Measurements from ENCODE around the gene GSX2. TPM values are rescaled to one million over a fixed set of nuclear protein-coding genes. Genes with fewer than 3 reads are reported as not detected.

Gene GSX2
- total RNA-seq, 1 experiment from 2014 or later: not detected

GRCh38 chr4:54089875-54090274 is 10.1 kb upstream of the GSX2 start:
- no peaks in the 10 kb centered on the region for H3K9me3 ChIP-seq (ENCODE audit: control insufficient read depth in 1 of 2, insufficient read depth in 1 of 2, low read depth in 1 of 2, low read length in 2 of 2)
- H3K4me1 ChIP-seq (ENCODE audit: control insufficient read depth in 1 of 2, insufficient read depth in 2 of 2, low read length in 2 of 2): peaks cover 0 to 19% of the 10 kb centered on the region in 2 experiments; a peak in 2 of 4 replicates
- no peak for TF ChIP-seq REST (IDR thresholded peaks at IDR 0.05; ENCODE audit: low read depth)
- TF ChIP-seq SIN3A (IDR thresholded peaks at IDR 0.05; ENCODE audit: low read depth): no peak
- no peak for TF ChIP-seq TCF7L2 (IDR thresholded peaks at IDR 0.05; ENCODE audit: borderline replicate concordance, extremely low read depth, insufficient read depth, insufficient read length)
- TF ChIP-seq POLR2A (IDR thresholded peaks at IDR 0.05; ENCODE audit: borderline replicate concordance, extremely low read depth, insufficient read depth, insufficient read length): no peak
- TF ChIP-seq CEBPB (IDR thresholded peaks at IDR 0.05; ENCODE audit: low read depth): no peak
- no peak for TF ChIP-seq MAX (IDR thresholded peaks at IDR 0.05)
- no peak for TF ChIP-seq JUND (IDR thresholded peaks at IDR 0.05)
- RAD21 ChIA-PET (ENCODE audit: low non-redundant PET in 1 of 2, low total read pairs in 2 of 2, uncharacterized antibody in 2 of 2, unreplicated experiment in 2 of 2): no interaction called here
- H3K9me2 ChIP-seq (ENCODE audit: insufficient read depth): no peaks in the 10 kb centered on the region
- BruUV-seq (replicated peaks): no TSS peak
- no peaks in the 10 kb centered on the region for H3K36me3 ChIP-seq (ENCODE audit: control insufficient read depth in 1 of 2, insufficient read depth in 2 of 2, low read length in 2 of 2)
- no peak overlapping the region for H3K9ac ChIP-seq (ENCODE audit: low read length)
- POLR2A ChIA-PET: no interaction called here
- H3K4me2 ChIP-seq (ENCODE audit: low read length): no peak overlapping the region
- CTCF ChIA-PET: no interaction called here
- no peaks in the 10 kb centered on the region for H4K20me1 ChIP-seq (ENCODE audit: insufficient read depth)
- no peaks in the 10 kb centered on the region for H3K27me3 ChIP-seq (ENCODE audit: insufficient read depth, low read length)
- H2AFZ ChIP-seq (ENCODE audit: low read depth, low read length, poor library complexity, severe bottlenecking): no peak overlapping the region
- H3K79me2 ChIP-seq (ENCODE audit: insufficient read depth, low read length): no peaks in the 10 kb centered on the region
- intact Hi-C loops (cut with micrococcal nuclease): no loop called here
- no peak overlapping the region for H3K4me3 ChIP-seq (replicated peaks in 1 of 2; ENCODE audit: low read depth in 1 of 2, low read length in 2 of 2)
- H3K27ac ChIP-seq (ENCODE audit: low read depth, low read length): no peak overlapping the region
- ATAC-seq (no peak), DNase-seq (ENCODE audit: low read depth, low spot score) (no peak)

GRCh38 chr4:54090404-54090803 is 9.6 kb upstream of the GSX2 start:
- Histone ChIP-seq H3K9me3 (ENCODE audit: control insufficient read depth in 1 of 2, insufficient read depth in 1 of 2, low read depth in 1 of 2, low read length in 2 of 2) (no peaks in the 10 kb centered on the region), H3K27me3 (ENCODE audit: insufficient read depth, low read length) (no peaks in the 10 kb centered on the region), H3K36me3 (ENCODE audit: control insufficient read depth in 1 of 2, insufficient read depth in 2 of 2, low read length in 2 of 2) (no peaks in the 10 kb centered on the region), H3K27ac (ENCODE audit: low read depth, low read length) (no peak overlapping the region), H3K4me1 (ENCODE audit: control insufficient read depth in 1 of 2, insufficient read depth in 2 of 2, low read length in 2 of 2) (peaks cover 0 to 16% of the 10 kb centered on the region in 2 experiments; a peak in 2 of 4 replicates), H4K20me1 (ENCODE audit: insufficient read depth) (no peaks in the 10 kb centered on the region), H3K4me3 (replicated peaks in 1 of 2; ENCODE audit: low read depth in 1 of 2, low read length in 2 of 2) (no peak overlapping the region), H3K4me2 (ENCODE audit: low read length) (no peak overlapping the region), H3K79me2 (ENCODE audit: insufficient read depth, low read length) (no peaks in the 10 kb centered on the region), H2AFZ (ENCODE audit: low read depth, low read length, poor library complexity, severe bottlenecking) (no peak overlapping the region), H3K9me2 (ENCODE audit: insufficient read depth) (no peaks in the 10 kb centered on the region), H3K9ac (ENCODE audit: low read length) (no peak overlapping the region)
- no peak for DNase-seq (ENCODE audit: low read depth, low spot score)
- POLR2A ChIA-PET: no interaction called here
- no peak for ATAC-seq
- no TSS peak for BruUV-seq (replicated peaks)
- RAD21 ChIA-PET (ENCODE audit: low non-redundant PET in 1 of 2, low total read pairs in 2 of 2, uncharacterized antibody in 2 of 2, unreplicated experiment in 2 of 2): no interaction called here
- CTCF ChIA-PET: no interaction called here
- intact Hi-C loops (cut with micrococcal nuclease): no loop called here
- no peak for TF ChIP-seq POLR2A (IDR thresholded peaks at IDR 0.05; ENCODE audit: borderline replicate concordance, extremely low read depth, insufficient read depth, insufficient read length)
- no peak for TF ChIP-seq CTCF (IDR thresholded peaks at IDR 0.05 in 2 of 3, conservative IDR thresholded peaks at IDR 0.05 in 1 of 3; ENCODE audit: borderline replicate concordance in 1 of 3, insufficient read depth in 1 of 3, low read depth in 2 of 3, low read length in 2 of 3)
- no peak for TF ChIP-seq REST (IDR thresholded peaks at IDR 0.05; ENCODE audit: low read depth)
- no peak for TF ChIP-seq EZH2 (IDR thresholded peaks at IDR 0.05)
- TF ChIP-seq TCF7L2 (IDR thresholded peaks at IDR 0.05; ENCODE audit: borderline replicate concordance, extremely low read depth, insufficient read depth, insufficient read length): no peak
- no peak for TF ChIP-seq POLR2AphosphoS5 (IDR thresholded peaks at IDR 0.05; ENCODE audit: low read depth, low read length)

All from HCT116 (cell line).